ENCODE measurements around the gene POLR3E.

The POLR3E gene

DNA sequence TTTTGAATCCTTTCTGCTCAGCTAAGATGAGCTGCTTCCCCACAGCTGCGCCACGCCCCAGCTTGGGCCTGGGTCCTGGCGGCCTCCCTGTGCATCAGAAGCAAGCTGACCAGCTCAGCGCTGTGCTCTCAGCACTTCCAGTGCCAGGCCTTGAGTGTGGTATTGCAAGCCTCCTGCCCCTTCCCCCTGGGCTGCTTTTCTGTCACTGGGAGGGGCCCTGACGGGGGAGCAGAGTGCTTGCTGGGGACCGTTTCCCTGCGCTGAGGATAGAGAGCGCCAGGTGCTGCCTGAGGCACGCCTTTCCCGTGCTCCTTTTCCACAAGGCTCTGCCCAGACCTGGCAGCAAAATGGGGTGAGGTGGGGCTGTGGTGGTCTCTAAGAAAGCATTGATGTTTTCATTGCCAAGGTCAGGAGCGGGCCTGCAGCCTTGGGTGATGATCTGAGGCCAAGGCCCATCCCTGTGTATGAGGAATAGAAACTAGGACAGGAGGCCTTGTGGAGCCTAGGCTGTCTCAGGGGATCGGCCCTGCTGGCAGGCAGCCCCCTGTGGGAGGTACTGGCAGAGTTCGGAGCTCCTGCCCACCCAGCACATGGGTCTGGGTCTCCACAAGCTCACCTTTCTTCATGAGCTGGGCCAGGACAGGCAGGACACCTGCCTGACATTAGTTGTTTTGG lies 29.7 kb downstream of the POLR3E start:
- TF ChIP-seq, protein P1, sequence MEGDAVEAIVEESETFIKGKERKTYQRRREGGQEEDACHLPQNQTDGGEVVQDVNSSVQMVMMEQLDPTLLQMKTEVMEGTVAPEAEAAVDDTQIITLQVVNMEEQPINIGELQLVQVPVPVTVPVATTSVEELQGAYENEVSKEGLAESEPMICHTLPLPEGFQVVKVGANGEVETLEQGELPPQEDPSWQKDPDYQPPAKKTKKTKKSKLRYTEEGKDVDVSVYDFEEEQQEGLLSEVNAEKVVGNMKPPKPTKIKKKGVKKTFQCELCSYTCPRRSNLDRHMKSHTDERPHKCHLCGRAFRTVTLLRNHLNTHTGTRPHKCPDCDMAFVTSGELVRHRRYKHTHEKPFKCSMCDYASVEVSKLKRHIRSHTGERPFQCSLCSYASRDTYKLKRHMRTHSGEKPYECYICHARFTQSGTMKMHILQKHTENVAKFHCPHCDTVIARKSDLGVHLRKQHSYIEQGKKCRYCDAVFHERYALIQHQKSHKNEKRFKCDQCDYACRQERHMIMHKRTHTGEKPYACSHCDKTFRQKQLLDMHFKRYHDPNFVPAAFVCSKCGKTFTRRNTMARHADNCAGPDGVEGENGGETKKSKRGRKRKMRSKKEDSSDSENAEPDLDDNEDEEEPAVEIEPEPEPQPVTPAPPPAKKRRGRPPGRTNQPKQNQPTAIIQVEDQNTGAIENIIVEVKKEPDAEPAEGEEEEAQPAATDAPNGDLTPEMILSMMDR (IDR thresholded peaks at IDR 0.05; ENCODE audit: control insufficient read depth, extremely low read depth, insufficient read depth): no peak
- no peak overlapping the region for H3K4me3 ChIP-seq (ENCODE audit: low read depth, low read length)
- no peak for DNase-seq (ENCODE audit: low read depth)

DNA sequence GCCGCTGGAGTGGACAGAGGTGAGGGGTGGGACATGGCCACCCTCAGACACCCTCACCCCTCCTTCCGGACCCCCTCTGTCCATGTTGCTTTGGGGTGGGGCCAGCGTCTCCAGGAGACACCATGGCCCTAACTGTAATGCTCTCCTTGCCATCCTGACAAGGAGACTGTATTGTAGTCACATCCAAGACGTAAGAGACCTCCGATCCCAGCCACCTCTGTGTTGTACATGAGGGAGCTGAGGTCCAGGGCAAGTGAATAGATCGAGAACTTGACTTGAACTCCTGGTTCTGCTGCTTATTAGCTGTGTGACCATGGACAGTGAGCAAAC lies 30.2 kb downstream of the POLR3E start:
- no peak for DNase-seq (ENCODE audit: low read depth)
- TF ChIP-seq, protein P1 (IDR thresholded peaks at IDR 0.05; ENCODE audit: control insufficient read depth, extremely low read depth, insufficient read depth): no peak
- H3K4me3 ChIP-seq (ENCODE audit: low read depth, low read length): no peak overlapping the region

DNA sequence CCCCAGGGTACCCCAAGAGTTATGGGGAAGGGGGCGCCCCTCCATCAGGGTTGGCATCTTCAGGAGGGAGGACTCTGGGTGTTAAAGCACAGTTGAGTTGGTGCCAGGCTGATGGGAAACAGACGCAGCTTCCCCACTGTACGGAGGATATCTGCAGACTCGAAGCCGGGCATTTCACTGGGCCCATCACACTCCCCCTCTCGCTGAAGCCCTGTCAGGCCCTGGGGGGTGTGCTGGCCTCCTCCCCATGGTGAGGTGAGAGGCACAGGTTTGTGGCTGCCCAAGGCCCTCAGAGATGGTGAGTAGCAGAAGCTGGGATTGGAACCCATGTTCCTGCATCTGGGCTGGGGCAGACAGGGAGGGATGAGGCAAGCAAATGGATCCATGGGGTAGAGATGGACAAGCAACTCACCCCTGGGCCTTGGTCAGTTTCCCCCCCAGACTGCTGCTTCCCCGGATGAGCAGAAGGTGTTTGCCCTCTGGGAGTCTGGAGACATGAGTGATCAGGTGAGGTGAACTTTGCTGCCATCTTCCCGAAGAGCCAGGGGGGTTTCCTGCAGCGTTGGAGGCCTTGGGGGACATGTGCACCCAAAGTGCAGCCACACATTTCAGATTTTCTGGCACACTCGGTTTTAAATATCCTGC lies 31.0 kb downstream of the POLR3E start:
- DNase-seq (ENCODE audit: low read depth): no peak
- TF ChIP-seq, protein P1 (IDR thresholded peaks at IDR 0.05; ENCODE audit: control insufficient read depth, extremely low read depth, insufficient read depth): no peak
- H3K4me3 ChIP-seq (ENCODE audit: low read depth, low read length): no peak overlapping the region

DNA sequence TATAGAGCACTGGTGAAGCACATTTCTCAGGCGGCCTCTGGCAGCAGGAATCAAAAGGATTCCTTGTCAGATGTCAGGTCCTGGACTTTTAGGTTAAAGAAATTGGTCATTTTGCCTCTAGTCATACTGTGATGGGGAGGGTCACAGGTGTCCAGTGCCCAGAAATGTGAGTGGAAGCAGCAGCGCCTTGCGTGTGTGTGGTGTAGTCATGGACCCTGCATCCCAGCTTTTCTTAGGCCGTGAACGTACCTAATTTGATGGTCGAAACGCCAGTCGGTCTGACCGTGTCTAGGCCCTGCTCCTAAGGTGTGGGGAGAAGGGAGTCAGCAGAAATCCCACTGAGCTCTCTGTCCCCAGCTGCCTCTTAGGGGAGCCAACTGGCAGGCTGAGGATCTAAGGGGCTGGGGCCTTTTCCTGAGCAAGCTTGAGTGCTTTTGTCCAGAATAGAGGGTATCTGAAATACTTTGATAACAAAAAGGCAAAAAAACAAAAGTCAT lies 32.0 kb downstream of the POLR3E start:
- H3K4me3 ChIP-seq (ENCODE audit: low read depth, low read length): no peak overlapping the region
- TF ChIP-seq, protein P1 (IDR thresholded peaks at IDR 0.05; ENCODE audit: control insufficient read depth, extremely low read depth, insufficient read depth): no peak
- no peak for DNase-seq (ENCODE audit: low read depth)

DNA sequence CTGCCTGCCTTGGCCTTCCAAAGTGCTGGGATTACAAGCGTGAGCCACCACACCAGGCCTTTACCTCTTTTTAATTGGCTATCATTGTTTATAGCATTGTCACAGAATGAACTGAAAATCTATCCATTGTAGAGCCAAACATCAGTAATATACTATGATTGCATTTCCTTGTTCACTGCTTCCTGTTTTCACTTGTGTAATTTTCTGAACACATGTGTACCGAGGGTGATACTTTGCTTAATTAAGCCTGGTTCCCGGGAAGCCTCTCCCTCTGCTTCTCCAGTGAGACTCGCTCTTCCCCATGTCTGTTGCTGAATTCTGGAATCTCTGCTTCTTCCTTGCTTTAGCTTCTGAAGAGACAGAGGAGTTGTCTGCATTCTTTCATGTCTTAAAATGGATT lies 33.1 kb downstream of the POLR3E start:
- TF ChIP-seq, protein P1 (IDR thresholded peaks at IDR 0.05; ENCODE audit: control insufficient read depth, extremely low read depth, insufficient read depth): no peak
- no peak overlapping the region for H3K4me3 ChIP-seq (ENCODE audit: low read depth, low read length)
- DNase-seq (ENCODE audit: low read depth): no peak

DNA sequence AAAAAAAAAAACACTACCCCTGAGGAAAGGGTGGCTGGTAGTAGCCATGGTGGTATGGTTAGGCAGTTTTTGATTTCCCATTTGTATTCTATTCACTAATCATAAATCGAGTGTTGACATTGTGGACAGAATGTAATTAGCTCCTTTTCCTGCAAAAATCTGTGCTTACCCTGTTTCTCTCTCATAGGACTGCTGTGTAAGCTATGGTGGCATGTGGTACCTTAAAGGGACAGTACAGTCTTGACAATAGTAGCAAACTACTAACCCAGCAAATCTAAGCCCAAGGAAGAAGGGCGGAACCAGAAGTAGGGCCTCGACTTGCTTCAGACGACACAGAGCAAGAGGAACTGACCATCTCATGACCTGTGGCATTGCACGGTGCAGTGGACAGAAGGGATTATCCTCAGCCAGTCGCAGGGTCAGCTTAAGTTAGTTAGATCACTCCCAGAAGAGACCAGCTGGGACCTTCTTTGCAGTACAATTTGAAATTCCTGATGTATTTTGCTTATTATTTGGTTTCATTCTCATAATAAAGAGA lies 36.3 kb downstream of the POLR3E start:
- TF ChIP-seq, protein P1 (IDR thresholded peaks at IDR 0.05; ENCODE audit: control insufficient read depth, extremely low read depth, insufficient read depth): no peak
- DNase-seq (ENCODE audit: low read depth): no peak
- H3K4me3 ChIP-seq (ENCODE audit: low read depth, low read length): no peak overlapping the region
